ENCODE measurements around the gene COPS8.

DNA sequence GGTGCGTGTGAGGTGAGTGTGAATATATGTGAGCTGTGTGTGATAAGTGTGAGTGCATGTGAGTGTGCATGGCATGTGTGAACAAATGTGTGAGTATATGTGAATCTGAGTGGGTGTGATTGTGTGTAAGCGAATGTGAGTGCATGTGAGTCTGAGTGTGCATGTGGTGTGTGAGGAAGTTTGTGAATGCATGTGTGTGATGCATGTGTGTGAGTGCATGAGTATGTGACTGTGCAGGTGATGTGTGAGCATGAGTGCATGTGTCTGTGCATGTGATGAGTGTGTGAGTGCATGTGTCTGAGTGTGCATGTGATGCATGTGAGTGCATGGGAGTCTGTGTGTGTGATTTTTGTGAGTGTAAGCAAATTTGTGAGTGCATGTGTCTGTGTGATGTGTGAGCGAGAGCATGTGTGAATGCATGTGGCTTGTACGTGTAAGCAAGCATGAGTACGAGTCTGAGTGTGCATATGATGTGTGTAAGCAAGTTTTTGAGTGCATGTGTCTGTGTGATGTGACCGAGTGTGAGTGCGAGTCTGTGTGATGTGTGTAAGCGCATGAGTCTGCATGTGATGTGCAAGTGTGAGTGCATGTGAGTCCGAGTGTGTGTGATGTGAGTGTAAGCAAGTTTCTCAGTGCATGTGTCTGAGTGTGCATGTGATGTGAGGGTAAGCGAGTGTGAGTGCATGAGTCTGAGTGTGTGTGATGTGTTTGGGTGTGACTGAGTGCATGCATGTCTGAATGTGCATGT lies 43.3 kb downstream of the COPS8 start:
- no peak for TF ChIP-seq TCF7 (CRISPR knock-in tag; IDR thresholded peaks at IDR 0.05; ENCODE audit: low read depth)
- TF ChIP-seq, protein P1, sequence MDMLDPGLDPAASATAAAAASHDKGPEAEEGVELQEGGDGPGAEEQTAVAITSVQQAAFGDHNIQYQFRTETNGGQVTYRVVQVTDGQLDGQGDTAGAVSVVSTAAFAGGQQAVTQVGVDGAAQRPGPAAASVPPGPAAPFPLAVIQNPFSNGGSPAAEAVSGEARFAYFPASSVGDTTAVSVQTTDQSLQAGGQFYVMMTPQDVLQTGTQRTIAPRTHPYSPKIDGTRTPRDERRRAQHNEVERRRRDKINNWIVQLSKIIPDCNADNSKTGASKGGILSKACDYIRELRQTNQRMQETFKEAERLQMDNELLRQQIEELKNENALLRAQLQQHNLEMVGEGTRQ (CRISPR knock-in tag; IDR thresholded peaks at IDR 0.05) = no peak
- TF ChIP-seq, protein P2, sequence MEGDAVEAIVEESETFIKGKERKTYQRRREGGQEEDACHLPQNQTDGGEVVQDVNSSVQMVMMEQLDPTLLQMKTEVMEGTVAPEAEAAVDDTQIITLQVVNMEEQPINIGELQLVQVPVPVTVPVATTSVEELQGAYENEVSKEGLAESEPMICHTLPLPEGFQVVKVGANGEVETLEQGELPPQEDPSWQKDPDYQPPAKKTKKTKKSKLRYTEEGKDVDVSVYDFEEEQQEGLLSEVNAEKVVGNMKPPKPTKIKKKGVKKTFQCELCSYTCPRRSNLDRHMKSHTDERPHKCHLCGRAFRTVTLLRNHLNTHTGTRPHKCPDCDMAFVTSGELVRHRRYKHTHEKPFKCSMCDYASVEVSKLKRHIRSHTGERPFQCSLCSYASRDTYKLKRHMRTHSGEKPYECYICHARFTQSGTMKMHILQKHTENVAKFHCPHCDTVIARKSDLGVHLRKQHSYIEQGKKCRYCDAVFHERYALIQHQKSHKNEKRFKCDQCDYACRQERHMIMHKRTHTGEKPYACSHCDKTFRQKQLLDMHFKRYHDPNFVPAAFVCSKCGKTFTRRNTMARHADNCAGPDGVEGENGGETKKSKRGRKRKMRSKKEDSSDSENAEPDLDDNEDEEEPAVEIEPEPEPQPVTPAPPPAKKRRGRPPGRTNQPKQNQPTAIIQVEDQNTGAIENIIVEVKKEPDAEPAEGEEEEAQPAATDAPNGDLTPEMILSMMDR (IDR thresholded peaks at IDR 0.05) = no peak

Data from WTC11 (cell line).